PC-3 (cell line): Measurements from ENCODE around the gene UHRF1.

ENCODE experiments used
- CTCF ChIP-seq: fragments of 300-600 bp; sonication (generic); conservative IDR thresholded peaks from 2 replicates; pipeline ENCODE4 v1.5.1; 2017; ENCODE audit warnings: antibody characterized with exemption, low read depth, mild to moderate bottlenecking, low read length
- EZH2 ChIP-seq: fragments of 300-600 bp; sonication (generic); IDR thresholded peaks from one replicate; pipeline ENCODE4 v1.6.1; 2017; ENCODE audit warnings: antibody characterized with exemption, mild to moderate bottlenecking, low read length; ENCODE audit not compliant: unreplicated experiment
- EZH2phosphoT487 ChIP-seq: fragments of 300-600 bp; sonication (generic); IDR thresholded peaks from 2 replicates; pipeline ENCODE4 v1.6.1; 2018; ENCODE audit warnings: mild to moderate bottlenecking, antibody characterized with exemption, low read length, borderline replicate concordance

- TF ChIP-seq CTCF = no peak
- TF ChIP-seq EZH2 = no peak
- TF ChIP-seq EZH2phosphoT487 = no peak
Measured at GRCh38 chr19:4984438-4984990, 75.2 kb downstream of the UHRF1 start.
